ENCODE measurements around the gene WSCD2. TPM values are rescaled to one million over a fixed set of nuclear protein-coding genes. Genes with fewer than 3 reads are reported as not detected.

The WSCD2 gene
- polyA plus RNA-seq, 1 experiment = not detected

- CTCF ChIA-PET = no interaction called here
- TF ChIP-seq CTCF (IDR thresholded peaks at IDR 0.05; ENCODE audit: insufficient read depth, low read depth, low read length) = no peak
Measured at GRCh38 chr12:108134744-108135143, 5.7 kb downstream of the WSCD2 start.

GRCh38 chr12:108135627-108136026 is 6.5 kb downstream of the WSCD2 start:
- ChIA-PET CTCF (no interaction called here), POLR2A (no interaction called here)
- Histone ChIP-seq H3K36me3 (ENCODE audit: control insufficient read depth, insufficient read depth, low read length) (no peaks in the 10 kb centered on the region), H3K27me3 (ENCODE audit: control insufficient read depth, insufficient read depth, low read length) (peaks cover 4% of the 10 kb centered on the region; the same call in 1 of the 2 replicates), H3K4me3 (ENCODE audit: low read depth, low read length) (no peak overlapping the region)
- TF ChIP-seq CTCF (IDR thresholded peaks at IDR 0.05; ENCODE audit: insufficient read depth, low read depth, low read length) = no peak
- DNase-seq (ENCODE audit: low read depth) = no peak

More at GRCh38 chr12:108134744-108135143, 5.7 kb downstream of the WSCD2 start:
- no peaks in the 10 kb centered on the region for H3K36me3 ChIP-seq (ENCODE audit: control insufficient read depth, insufficient read depth, low read length)
- no peak for DNase-seq (ENCODE audit: low read depth)
- H3K4me3 ChIP-seq (ENCODE audit: low read depth, low read length) = no peak overlapping the region
- H3K27me3 ChIP-seq (ENCODE audit: control insufficient read depth, insufficient read depth, low read length) = peaks cover 6% of the 10 kb centered on the region
- POLR2A ChIA-PET = no interaction called here

- no peak for TF ChIP-seq CTCF (IDR thresholded peaks at IDR 0.05; ENCODE audit: insufficient read depth, low read depth, low read length)
- DNase-seq (ENCODE audit: low read depth) = no peak
- POLR2A ChIA-PET = no interaction called here
- H3K4me3 ChIP-seq (ENCODE audit: low read depth, low read length) = no peak overlapping the region
- H3K27me3 ChIP-seq (ENCODE audit: control insufficient read depth, insufficient read depth, low read length) = no peaks in the 10 kb centered on the region
- CTCF ChIA-PET = no interaction called here
- no peaks in the 10 kb centered on the region for H3K36me3 ChIP-seq (ENCODE audit: control insufficient read depth, insufficient read depth, low read length)
Measured at GRCh38 chr12:108136697-108137096, 7.6 kb downstream of the WSCD2 start.

- CTCF ChIA-PET = interaction anchor here (1.1 kb wide), 1 partner anchor 9 kb away, joined by 3 read pairs; no protein-coding TSS in a partner anchor
- H3K4me3 ChIP-seq (ENCODE audit: low read depth, low read length) = no peak overlapping the region
- POLR2A ChIA-PET = no interaction called here
- no peak for TF ChIP-seq CTCF (IDR thresholded peaks at IDR 0.05; ENCODE audit: insufficient read depth, low read depth, low read length)
- DNase-seq (ENCODE audit: low read depth) = no peak
- no peaks in the 10 kb centered on the region for H3K36me3 ChIP-seq (ENCODE audit: control insufficient read depth, insufficient read depth, low read length)
- H3K27me3 ChIP-seq (ENCODE audit: control insufficient read depth, insufficient read depth, low read length) = no peaks in the 10 kb centered on the region
Measured at GRCh38 chr12:108139454-108139853, 10.4 kb downstream of the WSCD2 start.

- TF ChIP-seq CTCF (IDR thresholded peaks at IDR 0.05; ENCODE audit: insufficient read depth, low read depth, low read length) = no peak
- ChIA-PET POLR2A (no interaction called here), CTCF (interaction anchor here (1.1 kb wide), 1 partner anchor 8 kb away, joined by 3 read pairs; no protein-coding TSS in a partner anchor)
- H3K4me3 ChIP-seq (ENCODE audit: low read depth, low read length) = no peak overlapping the region
- no peaks in the 10 kb centered on the region for H3K36me3 ChIP-seq (ENCODE audit: control insufficient read depth, insufficient read depth, low read length)
- no peak for DNase-seq (ENCODE audit: low read depth)
- H3K27me3 ChIP-seq (ENCODE audit: control insufficient read depth, insufficient read depth, low read length) = no peaks in the 10 kb centered on the region
Measured at GRCh38 chr12:108140501-108140900, 11.4 kb downstream of the WSCD2 start.
